Smooth muscle cell of the brain vasculature (primary cell): Measurements from ENCODE around the gene FAM162A.
"Not testable (repeated sequence)": the region's sequence is repeated elsewhere in the genome, so short reads cannot be mapped to it uniquely, and the experiment has no call there.

Source experiments
- DNase-seq: peaks from one replicate; pipeline ENCODE4 v3.0.0-alpha.2; 2012; ENCODE audit warnings: low read depth, low spot score

Gene FAM162A

GRCh38 chr3:122383771-122384697 lies at the start of gene FAM162A:
TSS of gene FAM162A (plus strand) at chr3:122384182. CDS start at chr3:122384266, 84 bp downstream.
- DNase-seq = peak; percentile 55

- no peak for DNase-seq
Observed at GRCh38 chr3:122342803-122343202, 41.2 kb upstream of the FAM162A start.

DNA sequence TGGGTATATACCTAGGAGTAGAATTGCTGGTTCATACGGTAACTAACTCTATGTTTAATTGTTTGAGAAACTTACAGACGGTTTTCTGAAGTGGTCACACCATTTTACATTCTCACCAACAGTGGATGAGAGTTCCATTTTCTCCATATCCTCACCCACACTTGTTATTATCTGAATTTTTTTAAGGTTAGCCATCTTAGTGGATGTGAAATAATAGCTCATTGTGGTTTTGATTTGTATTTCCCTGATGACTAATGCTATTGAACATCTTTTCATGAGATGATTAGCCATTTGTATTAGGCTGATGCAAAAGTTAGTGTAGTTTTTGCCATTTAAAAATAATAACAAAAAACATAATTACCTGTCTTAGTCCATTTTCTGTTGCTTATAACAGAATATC lies 40.3 kb upstream of the FAM162A start:
- DNase-seq = no peak

DNA sequence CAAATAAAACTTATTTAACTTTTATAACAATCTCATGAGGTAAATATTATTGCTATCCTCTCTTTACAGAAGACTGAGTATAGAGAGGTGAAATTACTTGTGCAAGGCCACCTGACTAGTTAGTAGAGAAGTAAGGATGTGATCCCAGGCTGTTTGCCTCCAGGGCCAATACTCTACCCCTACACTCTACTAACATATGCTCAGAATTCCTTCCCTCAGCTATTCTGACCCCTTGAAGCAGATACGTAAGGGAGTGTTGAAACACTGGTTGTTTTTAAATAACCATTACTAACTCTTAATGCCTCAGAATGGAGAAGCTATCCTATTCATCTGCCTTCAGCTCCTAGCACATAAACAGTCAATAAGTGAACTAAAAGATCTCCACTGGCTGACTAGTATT lies 34.8 kb upstream of the FAM162A start:
- no peak for DNase-seq

DNA sequence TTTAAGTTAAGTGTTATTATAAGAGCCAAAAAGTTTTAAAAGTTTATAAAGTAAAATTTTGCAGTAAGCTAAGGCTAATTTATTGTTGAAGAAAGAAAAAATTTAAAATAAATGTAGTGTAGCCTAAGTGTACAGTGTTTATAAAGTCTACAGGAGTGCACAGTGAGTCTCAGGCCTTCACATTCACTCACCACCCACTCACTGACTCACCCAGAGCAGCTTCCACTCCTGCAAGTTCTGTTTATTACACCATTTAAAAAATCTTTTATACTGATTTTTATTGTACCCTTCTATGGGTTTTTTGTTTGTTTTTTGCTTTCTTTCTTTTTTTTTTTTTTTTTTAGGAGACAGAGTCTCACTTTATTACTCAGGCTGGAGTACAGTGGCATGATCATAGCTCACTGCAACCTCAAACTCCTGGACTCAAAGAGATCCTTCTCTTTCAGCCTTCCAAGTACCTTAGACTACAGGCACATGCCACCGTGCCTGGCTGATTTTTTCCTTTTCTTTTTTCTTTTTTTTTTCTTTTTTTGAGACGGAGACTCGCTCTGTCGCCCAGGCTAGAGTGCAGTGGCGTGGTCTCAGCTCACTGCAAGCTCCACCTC lies 33.1 kb upstream of the FAM162A start:
- DNase-seq = no peak

DNA sequence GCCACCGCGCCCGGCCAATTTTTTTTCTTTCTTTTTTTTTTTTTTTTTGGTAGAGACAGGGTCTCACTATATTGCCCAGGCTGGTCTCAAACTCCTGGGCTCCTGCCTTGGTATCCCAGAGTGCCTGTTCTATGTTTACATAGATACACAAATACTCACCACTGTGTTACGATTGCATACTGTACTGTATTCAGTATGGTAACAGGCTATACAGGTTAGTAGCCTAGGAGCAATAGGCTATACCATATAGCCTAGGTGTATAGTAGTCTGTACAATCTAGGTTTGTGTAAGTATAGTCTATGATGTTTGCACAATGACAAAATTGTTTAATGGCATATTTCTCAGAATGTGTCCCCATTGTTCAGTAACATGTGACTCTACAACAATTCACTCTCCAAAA lies 32.4 kb upstream of the FAM162A start:
- DNase-seq = no peak

DNA sequence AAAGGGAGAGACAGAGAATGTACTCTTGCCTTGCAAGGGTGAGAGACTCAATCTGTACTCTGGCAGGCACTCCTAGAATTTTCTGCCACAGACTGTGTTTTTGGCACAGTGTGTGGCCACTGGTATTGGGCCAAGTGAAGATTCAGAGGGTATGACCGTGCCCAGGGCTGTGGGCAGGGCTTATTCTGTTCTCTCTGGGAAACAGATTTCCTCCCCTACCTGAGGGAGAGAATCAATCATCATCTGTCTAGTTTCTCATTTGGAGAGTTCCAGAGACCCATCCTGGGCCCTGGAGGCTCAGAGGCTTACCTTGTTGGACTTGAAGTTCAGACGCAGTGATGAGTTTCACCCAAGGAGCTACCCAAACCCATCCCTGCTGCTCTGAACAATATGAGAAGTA lies 30.8 kb upstream of the FAM162A start:
- no peak for DNase-seq

DNA sequence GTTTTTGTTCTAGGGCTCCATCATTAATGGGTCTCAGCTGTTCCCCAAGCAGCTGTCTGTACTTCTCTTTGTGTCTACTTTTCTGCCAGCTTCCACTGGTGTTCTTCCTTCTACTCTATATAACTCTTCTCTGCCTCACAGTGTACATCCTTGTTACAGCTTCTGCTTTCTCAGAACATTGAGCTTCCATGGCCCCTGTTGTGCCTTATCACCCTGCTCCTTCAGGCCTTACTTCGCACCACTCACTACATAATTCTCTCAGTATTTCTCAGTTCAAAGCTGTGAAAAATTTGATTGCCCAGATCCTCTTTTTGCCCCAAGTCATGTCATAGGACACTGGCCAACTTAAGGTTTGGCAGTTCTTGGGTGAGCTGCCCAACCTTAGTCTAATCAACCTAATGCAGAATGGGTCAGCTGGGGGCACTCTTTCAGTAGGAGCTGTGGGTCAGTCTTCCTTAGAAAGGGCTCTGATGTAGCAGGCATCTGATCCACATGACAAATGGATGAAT lies 30.0 kb upstream of the FAM162A start:
- no peak for DNase-seq

GRCh38 chr3:122355612-122356011 lies 28.4 kb upstream of the FAM162A start:
- DNase-seq = no peak

GRCh38 chr3:122356402-122356801 lies 27.6 kb upstream of the FAM162A start:
- no peak for DNase-seq

GRCh38 chr3:122357828-122358702 lies 25.9 kb upstream of the FAM162A start:
- DNase-seq = no peak

- DNase-seq = no peak
Observed at GRCh38 chr3:122358703-122359032, 25.3 kb upstream of the FAM162A start.

GRCh38 chr3:122362026-122362425 lies 22.0 kb upstream of the FAM162A start:
- no peak for DNase-seq

DNA sequence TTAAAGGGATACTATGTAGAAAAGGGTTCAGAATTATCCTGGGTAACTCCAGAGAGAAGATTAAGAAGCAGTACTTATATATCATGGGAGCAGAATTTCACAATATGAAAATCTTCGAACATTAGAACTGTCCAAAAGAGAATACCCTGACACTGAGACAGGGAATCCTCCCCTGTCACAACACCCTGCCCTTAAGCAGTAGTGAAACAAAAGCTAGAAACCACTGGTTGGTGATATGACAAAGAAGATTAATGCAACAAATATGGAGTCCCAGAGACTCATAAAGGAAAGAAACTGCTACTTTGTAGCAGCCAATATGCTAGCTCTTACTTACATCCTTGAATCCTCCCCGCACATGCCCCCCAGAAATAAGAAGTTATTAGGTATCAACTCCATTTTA lies 19.5 kb upstream of the FAM162A start:
- DNase-seq = no peak

GRCh38 chr3:122365073-122365472 lies 18.9 kb upstream of the FAM162A start:
- no peak for DNase-seq

DNA sequence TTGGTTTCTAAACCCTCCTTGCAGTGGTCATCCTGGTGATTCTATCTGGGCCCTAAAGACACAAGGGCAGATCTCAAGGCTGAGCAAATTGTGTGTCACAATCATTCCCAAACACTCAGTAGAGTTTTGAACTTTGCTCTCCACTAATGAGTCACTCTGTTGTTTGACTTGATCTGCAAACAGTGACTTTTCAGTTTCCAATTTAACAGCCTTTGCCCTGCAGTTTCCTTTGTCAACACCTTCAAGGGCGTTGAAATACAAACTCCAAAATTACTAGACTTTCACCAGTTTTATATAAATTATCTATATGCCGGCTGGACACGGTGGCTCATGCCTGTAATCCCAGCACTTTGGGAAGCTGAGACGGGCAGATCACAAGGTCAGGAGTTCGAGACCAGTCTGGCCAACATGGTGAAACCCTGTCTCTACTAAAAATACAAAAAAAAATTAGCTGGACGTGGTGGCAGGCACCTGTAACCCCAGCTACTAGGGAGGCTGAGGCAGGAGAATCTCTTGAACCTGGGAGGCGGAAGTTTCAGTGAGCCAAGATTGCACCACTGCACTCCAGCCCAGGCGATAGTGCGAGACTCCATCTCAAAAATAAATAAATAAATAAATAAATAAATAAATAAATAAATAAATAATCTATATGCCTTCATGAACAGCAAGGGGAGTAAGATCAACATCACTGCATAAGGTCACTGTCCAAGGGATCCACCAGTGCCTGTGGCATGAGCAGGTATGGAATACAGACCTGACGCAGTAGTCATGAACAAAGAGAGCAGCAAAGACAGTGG lies 18.2 kb upstream of the FAM162A start:
- DNase-seq = not testable (repeated sequence)

DNA sequence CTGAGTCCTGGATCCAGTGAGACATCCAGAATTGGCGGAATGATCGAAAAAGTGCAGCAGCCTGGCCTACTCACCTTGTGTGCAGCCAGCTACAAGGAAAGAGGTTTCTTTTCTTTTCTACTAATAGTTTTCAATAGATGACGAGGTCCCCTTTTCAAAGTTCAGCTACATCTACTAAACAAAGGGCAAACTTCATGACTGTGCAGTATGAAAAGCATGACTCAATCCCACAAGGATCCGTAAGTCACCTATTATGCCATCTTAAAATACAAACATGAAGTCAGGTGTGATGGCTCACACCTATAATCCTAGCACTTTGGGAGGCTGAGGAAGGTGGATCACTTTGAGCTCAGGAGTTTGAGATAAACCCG lies 17.6 kb upstream of the FAM162A start:
- DNase-seq = no peak

DNA sequence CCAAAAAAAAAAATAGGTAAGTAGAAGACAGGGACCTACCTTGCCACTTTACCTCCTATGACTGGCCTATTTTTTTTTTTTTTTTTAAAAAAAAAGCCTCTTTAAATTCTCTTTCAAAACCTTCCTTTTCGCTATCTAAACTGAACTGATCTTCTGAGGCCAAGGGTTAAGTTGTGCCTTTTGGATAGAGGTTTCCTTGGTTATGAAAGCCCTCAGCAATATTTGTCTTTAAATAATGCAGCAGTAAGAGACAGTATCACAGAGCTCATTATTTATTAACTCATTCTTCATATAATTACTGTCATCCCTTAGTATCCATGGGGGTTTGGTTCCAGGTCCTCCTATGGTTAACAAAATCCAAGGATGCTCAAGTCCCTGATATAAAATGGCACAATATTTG lies 9.9 kb upstream of the FAM162A start:
- DNase-seq = no peak

DNA sequence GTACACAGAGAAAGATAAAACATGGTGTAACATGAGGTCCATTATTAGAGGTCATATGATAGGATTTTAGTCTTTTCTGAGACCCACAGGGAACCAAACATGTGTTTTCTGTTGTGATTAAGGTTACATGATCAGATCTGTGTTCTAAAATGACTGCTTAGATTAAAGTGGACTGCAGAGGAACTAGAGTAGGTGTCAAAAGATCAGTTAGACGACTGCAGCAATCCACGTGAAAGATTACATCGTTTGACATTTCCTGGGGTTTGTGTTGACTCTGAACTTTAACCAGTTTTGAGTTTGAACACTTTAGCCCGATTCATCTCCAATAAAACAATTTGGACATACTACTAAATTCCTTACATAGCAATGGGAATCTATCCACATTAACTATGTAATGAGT lies 6.0 kb upstream of the FAM162A start:
- no peak for DNase-seq

DNA sequence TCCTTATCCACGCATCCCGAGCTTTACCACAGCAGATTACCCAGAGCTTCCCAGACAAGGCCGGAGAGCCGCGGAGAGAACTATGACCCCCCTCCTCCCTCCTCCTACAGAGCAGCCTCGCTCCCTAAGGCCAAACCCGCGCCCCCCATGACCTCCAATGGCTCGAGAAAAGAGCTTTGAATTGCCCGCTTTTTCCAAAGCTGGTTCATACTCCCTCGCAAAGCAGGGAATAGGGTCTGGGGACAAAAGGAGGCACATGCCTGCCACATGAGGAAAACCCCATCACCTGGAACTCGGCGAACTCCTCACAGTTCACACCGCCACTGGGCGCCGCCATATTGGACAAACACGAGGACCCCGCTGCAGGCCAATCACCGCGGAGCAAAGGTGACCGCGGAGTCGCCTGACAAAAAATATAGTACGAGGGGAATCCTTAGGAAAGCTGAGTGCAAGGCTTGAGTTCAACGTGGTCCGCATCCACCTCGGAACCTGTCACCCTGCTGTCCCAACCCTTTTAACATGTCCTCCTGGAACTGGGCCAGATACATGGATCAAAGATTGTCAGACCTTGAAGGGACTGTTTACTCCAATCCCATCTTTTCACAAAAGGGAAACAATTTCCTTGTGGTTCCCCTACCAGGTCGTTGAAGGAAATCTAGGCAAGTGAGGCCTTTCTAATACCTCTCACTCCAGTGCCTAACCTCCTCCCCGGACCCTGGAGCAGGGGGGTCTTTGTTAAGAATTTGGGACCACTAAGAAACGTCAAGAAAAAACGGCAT lies 905 bp upstream of the FAM162A start, which contains the start of gene MIX23:
Gene MIX23, minus strand, starts transcription at position 344 of the 779 bp plus-strand sequence. Its CDS starts 7 bp downstream, at position 337.
- DNase-seq = peak; percentile 43
